Stimulated activated naive CD8-positive, alpha-beta T cell treated with anti-CD3 and anti-CD28 coated beads, Interleukin-15, Interleukin-2, amounts not matched to agents 100 ng/mL and 50 ng/mL, for 24 hours (primary cell): ENCODE measurements around the gene GMPPB.

Source experiments
- H3K27ac Mint-ChIP-seq: one replicate; pipeline ENCODE4 v1.8.0; 2021; ENCODE audit warnings: mild to moderate bottlenecking, mixed read lengths
- H3K27me3 Mint-ChIP-seq: one replicate; pipeline ENCODE4 v1.8.0; 2021; ENCODE audit warnings: mixed read lengths
- H3K36me3 Mint-ChIP-seq: one replicate; pipeline ENCODE4 v1.8.0; 2021; ENCODE audit warnings: low read depth, mixed read lengths
- H3K4me1 Mint-ChIP-seq: one replicate; pipeline ENCODE4 v1.8.0; 2021; ENCODE audit warnings: low read depth, mixed read lengths
- H3K4me3 Mint-ChIP-seq: one replicate; pipeline ENCODE4 v1.8.0; 2021; ENCODE audit warnings: mild to moderate bottlenecking, mixed read lengths
- H3K9me3 Mint-ChIP-seq: one replicate; pipeline ENCODE4 v1.8.0; 2021; ENCODE audit warnings: mixed read lengths

Gene GMPPB

GRCh38 chr3:49721596-49721895, 2.2 kb downstream of the GMPPB start:
- Mint-ChIP-seq H3K36me3 (peaks cover 17% of the 10 kb centered on the region), H3K4me3 (no peak overlapping the region), H3K27me3 (no peaks in the 10 kb centered on the region), H3K27ac (no peak overlapping the region), H3K4me1 (peaks cover 45% of the 10 kb centered on the region), H3K9me3 (no peaks in the 10 kb centered on the region)

- Mint-ChIP-seq H3K27me3 (no peaks in the 10 kb centered on the region), H3K9me3 (no peaks in the 10 kb centered on the region), H3K4me1 (peaks cover 45% of the 10 kb centered on the region), H3K4me3 (peak overlapping the region; percentile 25), H3K27ac (no peak overlapping the region), H3K36me3 (peaks cover 17% of the 10 kb centered on the region)
These were observed 2.7 kb downstream of the GMPPB start for GRCh38 chr3:49720855-49721595.

DNA sequence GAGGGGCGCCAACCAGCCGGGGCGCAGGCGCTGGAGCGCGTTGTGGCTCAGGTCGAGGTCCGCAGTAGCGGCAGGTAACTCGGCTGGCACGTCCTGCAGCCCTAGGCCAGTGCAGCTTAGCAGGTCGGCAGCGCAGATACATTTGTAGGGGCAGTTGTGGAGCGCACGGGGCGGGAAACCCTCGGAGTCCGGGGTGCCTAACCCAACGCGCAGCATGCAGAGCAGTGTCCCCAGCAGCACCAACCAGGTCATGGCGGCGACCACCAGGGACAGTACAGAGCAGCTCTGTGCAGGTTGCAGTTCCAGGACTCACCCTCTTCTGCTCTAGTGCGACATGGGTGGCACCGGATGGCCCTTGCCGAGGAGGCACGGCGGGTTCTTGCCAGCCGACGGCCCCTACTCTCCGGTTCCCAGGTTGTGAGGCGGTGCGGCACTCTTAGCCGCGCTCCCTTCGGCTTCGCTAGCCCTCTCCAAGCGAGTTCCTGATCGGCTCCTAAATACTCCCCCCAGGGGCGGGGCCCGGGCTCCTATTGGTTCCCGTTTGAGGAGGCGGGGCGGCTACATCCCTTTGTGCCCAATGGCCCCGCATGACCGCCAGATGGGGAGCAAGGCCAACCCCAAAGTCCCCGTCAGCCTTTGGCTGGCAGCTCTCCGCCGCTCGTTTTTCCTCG, 4.4 kb downstream of the GMPPB start, which contains the start of gene AMIGO3:
Gene AMIGO3, minus strand, starts transcription at position 471 of the 671 bp plus-strand sequence. Its CDS starts 219 bp downstream, at position 252.
- H3K27ac Mint-ChIP-seq, result peak within 1 kb of the TSS; percentile 69
- H3K9me3 Mint-ChIP-seq, result no peaks in the 10 kb centered on the region
- peak within 1 kb of the TSS; percentile 82 for H3K4me3 Mint-ChIP-seq
- H3K4me1 Mint-ChIP-seq, result peaks cover 40% of the 10 kb centered on the region
- H3K36me3 Mint-ChIP-seq, result peaks cover 17% of the 10 kb centered on the region
- H3K27me3 Mint-ChIP-seq, result no peaks in the 10 kb centered on the region

- H3K9me3 Mint-ChIP-seq, result no peaks in the 10 kb centered on the region
- H3K4me1 Mint-ChIP-seq, result peaks cover 36% of the 10 kb centered on the region
- H3K27me3 Mint-ChIP-seq, result no peaks in the 10 kb centered on the region
- H3K4me3 Mint-ChIP-seq, result peak overlapping the region; percentile 82
- H3K36me3 Mint-ChIP-seq, result peaks cover 17% of the 10 kb centered on the region
- peak overlapping the region; percentile 69 for H3K27ac Mint-ChIP-seq
These were observed 4.9 kb downstream of the GMPPB start for GRCh38 chr3:49718858-49719213.

GRCh38 chr3:49717959-49718857, 5.5 kb downstream of the GMPPB start:
- peak overlapping the region; percentile 82 for H3K4me3 Mint-ChIP-seq
- no peaks in the 10 kb centered on the region for H3K9me3 Mint-ChIP-seq
- no peaks in the 10 kb centered on the region for H3K27me3 Mint-ChIP-seq
- H3K27ac Mint-ChIP-seq, result no peak overlapping the region
- peaks cover 17% of the 10 kb centered on the region for H3K36me3 Mint-ChIP-seq
- H3K4me1 Mint-ChIP-seq, result peaks cover 36% of the 10 kb centered on the region

- Mint-ChIP-seq H3K4me3 (no peak overlapping the region), H3K36me3 (peaks cover 12% of the 10 kb centered on the region), H3K4me1 (peaks cover 31% of the 10 kb centered on the region), H3K9me3 (no peaks in the 10 kb centered on the region), H3K27me3 (no peaks in the 10 kb centered on the region), H3K27ac (no peak overlapping the region)
These were observed 6.4 kb downstream of the GMPPB start for GRCh38 chr3:49717211-49717958.

- Mint-ChIP-seq H3K4me1 (peaks cover 30% of the 10 kb centered on the region), H3K36me3 (peaks cover 11% of the 10 kb centered on the region), H3K27ac (no peak overlapping the region), H3K4me3 (no peak overlapping the region), H3K9me3 (no peaks in the 10 kb centered on the region), H3K27me3 (no peaks in the 10 kb centered on the region)
These were observed 7.0 kb downstream of the GMPPB start for GRCh38 chr3:49716691-49717210.

DNA sequence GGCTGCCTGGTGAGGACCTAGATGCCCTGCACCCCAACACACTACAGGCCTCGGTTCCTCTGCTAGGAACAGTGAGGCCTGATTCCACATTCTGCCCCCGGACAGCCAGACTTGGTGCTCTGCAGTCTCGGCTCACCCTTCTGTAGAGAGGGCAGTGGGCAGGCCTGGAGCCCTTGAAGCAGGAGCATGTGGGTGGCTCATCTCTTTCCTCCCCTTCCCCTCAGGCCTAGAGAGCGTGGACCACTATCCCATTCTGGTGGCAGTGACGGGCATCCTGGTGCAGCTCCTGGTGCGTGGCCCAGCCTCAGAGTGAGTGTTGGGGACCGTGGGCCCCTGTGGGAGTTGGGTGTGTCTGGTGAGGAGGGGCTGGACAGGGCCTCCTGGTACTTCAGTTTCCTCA, 7.6 kb downstream of the GMPPB start:
- no peaks in the 10 kb centered on the region for H3K27me3 Mint-ChIP-seq
- H3K9me3 Mint-ChIP-seq, result no peaks in the 10 kb centered on the region
- no peak overlapping the region for H3K4me3 Mint-ChIP-seq
- H3K27ac Mint-ChIP-seq, result no peak overlapping the region
- H3K36me3 Mint-ChIP-seq, result peaks cover 9% of the 10 kb centered on the region
- peaks cover 32% of the 10 kb centered on the region for H3K4me1 Mint-ChIP-seq

DNA sequence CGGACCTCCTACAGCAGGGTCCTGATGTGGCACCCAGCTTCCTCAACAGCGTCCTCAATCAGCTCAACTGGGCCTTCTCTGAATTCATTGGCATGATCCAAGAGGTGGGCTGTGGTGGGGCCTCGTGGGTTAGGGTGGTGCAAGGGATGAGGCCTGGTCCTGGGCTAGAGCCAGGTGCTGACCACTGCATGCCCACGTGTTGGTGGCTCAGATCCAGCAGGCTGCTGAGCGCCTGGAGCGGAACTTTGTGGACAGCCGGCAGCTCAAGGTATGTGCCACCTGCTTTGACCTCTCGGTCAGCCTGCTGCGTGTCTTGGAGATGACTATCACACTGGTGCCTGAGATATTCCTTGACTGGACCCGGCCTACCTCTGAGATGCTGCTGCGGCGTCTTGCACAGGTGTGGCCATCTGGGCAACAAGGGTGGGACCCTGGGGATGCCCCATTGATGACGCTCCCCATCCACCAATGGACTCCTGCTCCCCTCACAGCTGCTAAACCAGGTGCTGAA, 8.1 kb downstream of the GMPPB start:
- no peaks in the 10 kb centered on the region for H3K27me3 Mint-ChIP-seq
- no peaks in the 10 kb centered on the region for H3K9me3 Mint-ChIP-seq
- peaks cover 4% of the 10 kb centered on the region for H3K36me3 Mint-ChIP-seq
- no peak overlapping the region for H3K27ac Mint-ChIP-seq
- peaks cover 27% of the 10 kb centered on the region for H3K4me1 Mint-ChIP-seq
- H3K4me3 Mint-ChIP-seq, result no peak overlapping the region

DNA sequence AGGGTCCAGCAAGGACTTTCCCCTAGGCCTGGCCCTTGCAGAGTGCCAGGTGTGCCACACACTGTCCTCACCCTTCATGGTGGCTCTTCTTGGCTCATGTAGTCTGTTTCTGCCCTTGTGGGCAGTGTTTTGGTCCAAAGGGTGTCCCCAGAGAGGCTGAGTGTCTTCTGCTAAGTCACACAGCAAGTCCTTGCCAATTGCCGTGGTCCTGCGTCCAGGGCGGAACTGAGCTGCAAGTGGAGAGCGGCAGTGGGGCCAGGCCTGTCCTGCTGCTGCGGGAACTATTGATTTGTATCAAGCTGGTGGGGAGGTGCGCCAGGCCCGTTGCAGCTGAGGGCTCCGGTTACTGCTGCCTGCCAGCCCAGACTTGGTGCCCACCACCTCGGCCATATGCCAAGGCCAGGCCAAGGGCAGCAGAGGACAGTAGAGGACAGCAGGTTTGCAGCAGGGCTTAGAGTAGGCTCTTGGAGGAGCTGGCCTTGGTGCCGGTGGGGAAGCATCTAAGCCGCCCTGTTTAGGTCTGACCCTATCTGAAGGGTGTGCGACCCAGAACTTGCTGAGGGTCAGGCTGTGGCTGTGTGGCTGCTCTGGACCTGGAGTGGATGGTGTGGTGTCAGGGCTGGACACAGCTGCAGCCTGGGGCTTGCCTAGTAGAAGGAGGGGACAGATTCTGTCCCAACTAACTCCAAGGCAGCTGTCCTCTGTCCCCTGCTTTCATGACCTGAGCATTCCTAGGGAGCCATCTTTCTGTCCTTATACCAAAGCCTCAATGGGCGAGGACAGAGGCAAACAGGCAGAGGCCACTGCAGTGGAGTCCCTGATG, 8.8 kb downstream of the GMPPB start:
- Mint-ChIP-seq H3K9me3 (no peaks in the 10 kb centered on the region), H3K27ac (no peak overlapping the region), H3K27me3 (no peaks in the 10 kb centered on the region), H3K36me3 (peaks cover 5% of the 10 kb centered on the region), H3K4me1 (peaks cover 21% of the 10 kb centered on the region), H3K4me3 (no peak overlapping the region)

DNA sequence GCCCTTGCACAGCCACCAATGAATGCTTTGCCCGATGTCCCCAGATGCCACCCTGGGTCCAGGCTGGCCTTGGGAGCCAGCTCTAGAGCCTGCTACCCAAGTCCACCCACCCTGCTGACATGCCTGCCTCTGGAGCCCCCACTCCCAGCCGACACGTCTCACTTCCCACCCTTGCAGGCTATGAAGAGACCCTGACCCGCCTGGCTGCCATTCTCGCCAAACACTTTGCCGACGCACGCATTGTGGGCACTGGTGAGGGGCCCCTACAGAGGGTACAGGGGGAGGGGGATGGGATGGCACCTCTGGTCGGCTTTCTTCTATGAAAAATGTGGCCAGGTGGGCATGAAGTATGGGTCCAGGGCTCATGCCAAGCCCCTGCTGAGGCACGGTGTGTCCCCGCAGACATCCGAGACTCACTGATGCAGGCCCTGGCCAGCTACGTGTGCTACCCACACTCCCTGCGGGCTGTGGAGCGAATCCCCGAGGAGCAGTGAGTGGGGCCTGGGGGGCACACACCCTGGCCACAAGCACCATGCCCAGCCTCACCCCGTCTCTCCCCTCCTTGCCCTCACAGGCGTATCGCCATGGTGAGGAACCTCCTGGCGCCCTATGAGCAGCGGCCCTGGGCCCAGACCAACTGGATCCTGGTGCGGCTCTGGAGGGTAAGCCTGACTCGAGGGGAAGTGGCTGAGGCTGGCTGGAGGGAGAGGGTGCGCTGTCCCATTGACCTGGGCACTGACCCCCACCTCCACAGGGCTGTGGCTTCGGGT, 10.2 kb downstream of the GMPPB start:
- Mint-ChIP-seq H3K4me3 (no peak overlapping the region), H3K36me3 (peaks cover 5% of the 10 kb centered on the region), H3K9me3 (no peaks in the 10 kb centered on the region), H3K4me1 (peaks cover 8% of the 10 kb centered on the region), H3K27me3 (no peaks in the 10 kb centered on the region), H3K27ac (no peak overlapping the region)

DNA sequence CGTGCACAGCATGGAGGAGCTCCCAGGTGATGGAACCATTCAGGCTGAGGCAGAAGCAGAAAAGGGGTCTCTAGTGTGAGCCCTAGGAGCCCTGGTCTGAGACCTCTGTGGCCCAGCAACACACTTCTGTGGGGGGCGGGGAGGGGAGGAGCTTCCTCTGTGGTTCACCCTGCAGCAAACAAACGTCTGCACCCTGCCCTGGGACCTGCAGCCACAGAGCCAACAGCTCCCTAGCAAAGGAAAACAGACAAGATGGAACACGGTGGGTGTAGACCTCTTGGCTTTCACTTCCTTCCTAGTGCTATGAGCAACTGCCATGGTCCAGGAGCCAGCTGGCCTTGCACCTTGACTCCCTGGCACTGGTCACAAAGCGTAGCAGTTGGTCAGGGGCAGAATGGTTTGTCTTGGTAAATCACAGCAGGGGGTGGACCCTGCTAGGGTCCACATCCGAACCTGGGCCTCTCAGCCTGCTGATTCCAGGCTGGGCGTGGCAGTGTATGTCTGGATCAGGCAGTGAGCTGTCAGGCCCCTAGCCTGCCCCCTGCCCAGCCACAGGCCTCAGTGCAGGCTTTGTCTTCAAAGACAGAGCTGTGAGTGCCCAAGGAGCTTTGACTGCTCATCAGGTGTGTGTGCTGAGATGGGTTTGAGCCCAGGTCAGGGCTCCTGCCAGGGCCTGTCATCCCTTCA, 11.0 kb downstream of the GMPPB start:
- Mint-ChIP-seq H3K36me3 (peaks cover 3% of the 10 kb centered on the region), H3K27me3 (no peaks in the 10 kb centered on the region), H3K4me1 (peaks cover 6% of the 10 kb centered on the region), H3K4me3 (no peak overlapping the region), H3K27ac (no peak overlapping the region), H3K9me3 (no peaks in the 10 kb centered on the region)
